Ovary (tissue), 9 donors: ENCODE measurements around the gene SMARCA5. TPM values are rescaled to one million over a fixed set of nuclear protein-coding genes. Genes with fewer than 3 reads are reported as not detected.

Source experiments
- DNase-seq, 5 donors: peaks; one replicate each; pipeline ENCODE4 v3.0.0-alpha.2; 2019 to 2020
- H3K27ac ChIP-seq, 2 donors: fragments of 200-600 bp; one replicate each; pipeline versions ENCODE4 v1.5.1 to v1.8.0; 2019 to 2022
- H3K27me3 ChIP-seq: fragments of 200-600 bp; one replicate; pipeline ENCODE4 v1.8.0; 2022
- H3K36me3 ChIP-seq: fragments of 200-600 bp; sonication (generic); one replicate; pipeline ENCODE4 v1.5.1; 2019
- H3K4me1 ChIP-seq: one replicate; pipeline ENCODE4 v1.8.1; 2013; ENCODE audit warnings: mild to moderate bottlenecking, moderate library complexity; ENCODE audit not compliant: insufficient read depth
- H3K4me3 ChIP-seq: fragments of 200-600 bp; sonication (generic); one replicate; pipeline ENCODE4 v1.5.1; 2017
- H3K9me3 ChIP-seq, 2 donors: fragments of 200-600 bp in 1 of 2; sonication (generic) in 1 of 2; one replicate each; pipeline versions ENCODE4 v1.5.1 to v1.8.1; 2013 to 2019; ENCODE audit warnings: mild to moderate bottlenecking in 1 of 2, moderate library complexity in 1 of 2
- CTCF ChIP-seq, 3 donors: fragments of 450-650 bp in 2 of 3; fragments of 200-600 bp in 1 of 3; IDR thresholded peaks; one replicate each; pipeline versions ENCODE4 v1.5.1 to v1.8.0; 2016 to 2022; ENCODE audit warnings: antibody characterized with exemption in 3 of 3, mild to moderate bottlenecking in 1 of 3
- EP300 ChIP-seq: sonication (generic); formaldehyde crosslinking; IDR thresholded peaks from one replicate; pipeline ENCODE4 v1.6.1; 2017; ENCODE audit warnings: antibody characterized with exemption
- POLR2A ChIP-seq: fragments of 450-650 bp; IDR thresholded peaks from one replicate; pipeline ENCODE4 v1.6.1; 2017; ENCODE audit warnings: antibody characterized with exemption, mild to moderate bottlenecking, moderate library complexity
- WGBS, 3 donors: extraction: QIAGEN DNeasy Blood & Tissue Kit in 1 of 3; methylation state at CpG; one replicate each; pipeline versions ENCODE4 v1.1.5 to v1.1.7; 2013 to 2017; 5-methylcytosine and 5-hydroxymethylcytosine counted together
- intact Hi-C, 4 donors: fragments of 100-400 bp; cut with DNase I; formaldehyde crosslinking; loops; one replicate each; pipeline versions ENCODE4 v1.11.0 to v1.15.1; 2022 to 2023
- polyA plus RNA-seq, 2 donors: library from polyadenylated mRNA; stranded (reverse); fragments of 200-250 nt in 1 of 2; fragments of 350-450 nt in 1 of 2; fragmentation: Illumina TruSeq in 1 of 2; extraction: RNeasy Lipid Tissue Mini Kit (QIAGEN cat#74804) in 1 of 2; gene quantifications; one replicate each; pipeline ENCODE4 v1.2.3, GENCODE V29; 2013 to 2014
- total RNA-seq, 7 donors: library from RNA; depleted of rRNA in 2 of 7; stranded (reverse); fragments of >200 nt in 2 of 7; fragmentation: NEBNext Ultra II Directional in 3 of 7; extraction: Animal tissue kit (Norgen Biotek cat#: 25700) in 3 of 7; gene quantifications; one replicate each; pipeline versions ENCODE4 v1.1.0 to v1.2.4, GENCODE V29; 2016 to 2023
- donor health status: DM: no; HTN: no; CAD: no; lungs with moderate emphysema.
- donor health status: DM: no; HTN: no; CAD: no.
- donor health status: Bipolar disorder and iron deficiency.
- donor health status: DM: yes; HTN: yes; CAD: no.
- donor health status: DM: no; HTN: no; CAD: no.
- donor health status: DM: yes; HTN: yes; CAD: no.

SMARCA5 gene
- total and polyA plus RNA-seq, 9 donors, result 21.2 to 55.1 (median 40.2) TPM

GRCh38 chr4:143554728-143555597 is 41.5 kb downstream of the SMARCA5 start:
- Histone ChIP-seq H3K4me1 (peaks cover 4% of the 10 kb centered on the region), H3K27me3 (no peaks in the 10 kb centered on the region), H3K36me3 (no peaks in the 10 kb centered on the region), H3K27ac (no peak overlapping the region), H3K4me3 (no peak overlapping the region), H3K9me3 (no peaks in the 10 kb centered on the region)
- intact Hi-C loops, result no loop called here
- 70 to 71% (median 71%) methylated on average over 4 of the region's 4 CpGs for WGBS, 3 donors
- no peak for DNase-seq
- TF ChIP-seq POLR2A (no peak), CTCF (IDR thresholded peaks at IDR 0.05) (no peak), EP300 (no peak)

- H3K4me3 ChIP-seq, result no peak overlapping the region
- H3K27ac ChIP-seq, result no peak overlapping the region
- WGBS, 3 donors, result 83 to 90% (median 85%) methylated on average over 5 of the region's 5 CpGs
- intact Hi-C loops, result no loop called here
- H3K27me3 ChIP-seq, result no peaks in the 10 kb centered on the region
- TF ChIP-seq EP300 (no peak), POLR2A (no peak), CTCF (IDR thresholded peaks at IDR 0.05) (no peak)
- H3K9me3 ChIP-seq, result no peaks in the 10 kb centered on the region
- no peak for DNase-seq
- H3K36me3 ChIP-seq, result no peaks in the 10 kb centered on the region
- peaks cover 4% of the 10 kb centered on the region for H3K4me1 ChIP-seq
Observed at GRCh38 chr4:143555676-143556075, 42.2 kb downstream of the SMARCA5 start.

GRCh38 chr4:143558286-143558685 is 44.8 kb downstream of the SMARCA5 start:
- Histone ChIP-seq H3K36me3 (no peaks in the 10 kb centered on the region), H3K27me3 (no peaks in the 10 kb centered on the region), H3K27ac (no peak overlapping the region), H3K4me1 (peaks cover 4% of the 10 kb centered on the region), H3K4me3 (no peak overlapping the region), H3K9me3 (no peaks in the 10 kb centered on the region)
- 44 to 92% (median 70%) methylated on average over 2 of the region's 2 CpGs for WGBS, 3 donors
- DNase-seq, result no peak
- TF ChIP-seq POLR2A (no peak), CTCF (IDR thresholded peaks at IDR 0.05) (no peak), EP300 (no peak)
- intact Hi-C loops, result no loop called here

GRCh38 chr4:143558823-143559756 is 45.6 kb downstream of the SMARCA5 start:
- H3K36me3 ChIP-seq, result no peaks in the 10 kb centered on the region
- H3K27ac ChIP-seq, result no peak overlapping the region
- WGBS, 3 donors, result 2 to 4% (median 3%) methylated on average over 44 to 57 of the region's 57 CpGs
- H3K27me3 ChIP-seq, result no peaks in the 10 kb centered on the region
- peaks cover 4% of the 10 kb centered on the region for H3K4me1 ChIP-seq
- no peaks in the 10 kb centered on the region for H3K9me3 ChIP-seq
- DNase-seq, result peak; percentile 36 to 75 (median 40)
- intact Hi-C loops, result no loop called here
- no peak for TF ChIP-seq POLR2A
- TF ChIP-seq EP300, result no peak
- TF ChIP-seq CTCF (IDR thresholded peaks at IDR 0.05), result no peak
- H3K4me3 ChIP-seq, result peak overlapping the region; percentile 52
